HG02885 (cell line): Measurements from ENCODE around the gene ARHGAP22.
"Not testable (repeated sequence)": the region's sequence is repeated elsewhere in the genome, so short reads cannot be mapped to it uniquely, and the experiment has no call there.

Experiments used
- ATAC-seq: cut with Tn5 transposase; IDR thresholded peaks from one replicate; pipeline ENCODE4 v1.9.1; 2021; ENCODE audit warnings: mild to moderate bottlenecking; ENCODE audit not compliant: unreplicated experiment, poor library complexity

ARHGAP22 gene

DNA sequence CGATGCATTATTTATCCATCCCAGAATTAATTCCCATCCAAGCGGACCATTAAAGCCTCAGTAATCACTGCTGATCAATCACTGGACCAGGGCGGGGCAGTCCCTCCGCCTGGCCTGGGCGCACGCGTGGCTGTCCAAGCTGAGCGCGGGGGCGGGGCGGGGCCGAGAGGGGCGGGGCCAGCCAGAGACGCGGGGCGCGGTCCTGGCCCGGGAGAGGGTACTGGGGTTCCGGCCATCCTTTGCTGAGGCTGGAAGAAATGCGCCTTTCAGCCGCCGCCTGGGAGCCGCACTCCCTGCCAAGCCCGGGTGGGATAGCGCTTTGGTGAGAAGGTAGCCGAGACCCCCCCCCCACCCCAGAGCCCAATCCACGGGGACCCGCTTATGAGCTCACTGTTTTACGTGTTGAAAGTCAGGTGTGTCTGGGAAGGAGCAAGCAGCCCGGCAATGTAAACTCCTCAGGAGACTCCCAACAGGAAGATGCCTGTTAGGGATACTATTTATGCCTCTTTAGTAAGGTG is at the start of gene ARHGAP22:
ARHGAP22 (minus strand) TSS at position 83 of the 518 bp plus-strand sequence. CDS start 277 bp downstream, outside the sequence.
- no peak for ATAC-seq

DNA sequence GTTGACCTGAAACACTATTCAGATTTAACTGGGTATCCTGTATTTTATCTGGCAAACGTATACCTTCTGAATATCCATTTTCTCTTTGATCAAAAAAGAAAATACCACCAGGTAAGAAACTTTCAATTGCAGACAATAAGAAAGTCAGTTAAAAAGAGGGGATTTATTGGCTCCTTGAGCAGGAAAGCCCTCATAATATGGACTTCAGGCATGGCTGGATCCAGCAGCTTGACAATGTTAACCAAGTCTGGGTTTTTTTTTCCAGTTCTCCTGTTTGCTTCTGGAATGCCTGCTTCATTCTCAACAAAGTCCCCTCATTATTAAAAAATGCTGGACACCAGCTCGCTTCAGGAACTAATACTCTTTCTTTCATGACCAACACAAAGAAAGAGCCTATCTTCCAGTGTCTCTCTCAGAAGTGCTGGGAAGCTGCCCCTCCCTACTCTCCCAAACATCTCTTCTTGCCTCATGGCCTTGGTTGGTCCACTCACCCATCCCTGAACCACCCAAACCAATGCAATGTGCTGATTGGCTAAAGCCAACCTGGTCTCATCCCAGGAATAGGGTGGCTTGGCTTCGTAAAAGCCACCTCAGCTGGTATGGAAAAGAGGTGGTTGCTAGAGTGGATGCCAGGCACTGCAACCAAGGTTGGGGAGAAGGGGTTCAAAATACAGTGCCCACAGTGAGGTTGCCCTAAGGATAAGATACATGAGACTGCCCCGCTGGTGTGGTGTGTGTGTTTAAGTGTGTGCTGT is 49.2 kb upstream of the ARHGAP22 start:
- no peak for ATAC-seq

DNA sequence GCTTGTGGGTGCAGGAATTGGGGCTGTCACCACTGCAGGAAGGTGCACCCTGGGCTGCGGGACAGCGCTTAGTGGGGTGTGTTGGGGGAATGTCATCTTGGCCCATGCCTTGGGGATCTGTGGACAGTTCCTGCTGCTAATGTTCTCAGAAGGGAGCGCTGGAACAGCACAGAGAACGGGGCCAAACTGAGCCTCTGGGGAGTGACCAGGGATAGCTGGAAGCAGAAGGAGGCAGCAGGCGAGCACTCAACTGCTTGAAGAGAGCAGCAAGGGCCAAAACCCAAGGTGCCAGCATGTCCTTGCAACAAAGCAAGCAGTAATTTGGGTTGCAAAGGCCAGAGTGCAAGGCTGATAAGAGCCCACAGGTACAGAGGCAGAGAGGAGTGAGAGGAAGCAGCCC is 48.5 kb upstream of the ARHGAP22 start:
- ATAC-seq = no peak

GRCh38 chr10:48652344-48652743 is 47.5 kb upstream of the ARHGAP22 start:
- ATAC-seq = no peak

DNA sequence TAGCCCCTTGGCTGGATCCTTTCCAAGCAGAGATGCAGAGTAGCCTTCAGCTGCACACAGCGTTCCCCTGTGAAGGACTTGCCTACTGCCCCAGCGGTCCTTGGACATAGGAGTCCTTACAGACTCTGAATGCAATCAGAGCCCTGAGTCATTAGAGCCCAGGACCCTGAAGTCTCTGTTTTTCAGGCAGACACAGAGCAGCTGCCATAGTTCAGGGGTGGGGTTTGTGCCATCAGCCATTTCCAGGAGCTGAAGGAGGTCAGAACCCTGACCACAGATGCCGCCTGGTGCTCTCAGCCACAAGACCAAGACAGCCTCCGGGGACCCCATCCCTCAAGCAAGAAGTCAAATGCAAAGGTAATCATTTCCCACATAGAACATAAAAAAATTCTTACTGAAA is 47.0 kb upstream of the ARHGAP22 start:
- no peak for ATAC-seq

DNA sequence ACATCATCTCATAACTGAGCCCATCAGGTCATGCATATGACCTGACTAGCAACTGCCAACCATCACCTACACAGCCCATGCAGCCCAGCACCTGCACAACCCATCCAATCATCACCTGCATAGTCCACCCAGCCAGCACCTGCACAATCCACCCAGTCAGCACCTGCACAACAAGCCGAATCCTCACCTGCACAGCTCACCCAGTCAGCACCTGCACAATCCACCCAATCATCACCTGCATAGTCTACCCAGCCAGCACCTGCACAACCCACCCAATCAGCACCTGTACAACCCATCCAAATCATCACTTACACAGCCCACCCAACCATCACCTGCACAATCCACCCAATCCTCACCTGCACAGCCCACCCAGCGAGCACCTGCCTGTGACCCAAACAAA is 46.4 kb upstream of the ARHGAP22 start:
- no peak for ATAC-seq

DNA sequence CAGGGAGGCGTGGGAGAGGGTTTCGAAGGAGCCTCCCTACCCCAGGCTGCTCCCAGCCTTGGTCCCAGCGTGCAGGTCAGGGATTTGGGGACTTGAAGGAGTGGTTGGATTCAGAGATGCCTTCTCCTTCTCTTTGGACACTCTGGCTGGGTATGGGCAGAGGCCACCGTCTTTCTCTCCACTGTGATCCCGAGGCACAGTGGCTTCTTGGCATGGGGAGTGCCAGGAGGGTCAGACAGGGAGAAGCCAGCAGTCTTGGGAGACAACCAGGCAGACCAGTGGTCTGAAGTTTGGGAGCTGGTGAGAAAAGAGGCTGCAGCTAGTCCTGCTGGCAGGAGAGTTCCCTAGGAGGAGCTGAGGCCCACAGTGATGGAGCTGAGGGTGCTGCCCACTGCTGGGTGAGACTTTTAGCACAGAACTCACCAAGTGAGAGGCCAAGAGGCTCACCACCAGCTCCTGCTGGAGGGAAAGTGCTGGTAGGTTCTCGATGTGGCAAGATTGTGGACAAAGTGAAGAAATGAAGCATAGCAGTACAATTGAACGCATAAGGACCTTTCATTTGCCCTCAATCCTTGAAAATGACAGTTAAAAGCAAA is 44.6 kb upstream of the ARHGAP22 start:
- no peak for ATAC-seq

GRCh38 chr10:48648172-48648942 is 43.5 kb upstream of the ARHGAP22 start:
- ATAC-seq = no peak

DNA sequence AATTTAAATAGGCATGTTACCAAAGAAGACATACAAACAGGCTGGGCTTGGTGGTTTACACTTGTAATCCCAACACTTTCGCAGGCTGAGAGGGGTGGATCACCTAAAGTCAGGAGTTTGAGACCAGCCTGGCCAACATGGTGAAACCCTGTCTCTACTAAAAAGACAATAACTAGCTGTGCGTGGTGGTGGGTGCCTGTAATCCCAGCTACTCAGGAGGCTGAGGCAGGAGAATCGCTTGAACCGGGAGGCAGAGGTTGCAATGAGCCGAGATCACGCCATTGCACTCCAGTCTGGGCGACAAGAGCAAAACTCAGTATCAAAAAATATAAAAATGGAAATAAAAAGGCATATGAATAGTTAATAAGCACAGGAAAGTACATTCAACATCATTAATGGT is 42.2 kb upstream of the ARHGAP22 start:
- not testable (repeated sequence) for ATAC-seq

DNA sequence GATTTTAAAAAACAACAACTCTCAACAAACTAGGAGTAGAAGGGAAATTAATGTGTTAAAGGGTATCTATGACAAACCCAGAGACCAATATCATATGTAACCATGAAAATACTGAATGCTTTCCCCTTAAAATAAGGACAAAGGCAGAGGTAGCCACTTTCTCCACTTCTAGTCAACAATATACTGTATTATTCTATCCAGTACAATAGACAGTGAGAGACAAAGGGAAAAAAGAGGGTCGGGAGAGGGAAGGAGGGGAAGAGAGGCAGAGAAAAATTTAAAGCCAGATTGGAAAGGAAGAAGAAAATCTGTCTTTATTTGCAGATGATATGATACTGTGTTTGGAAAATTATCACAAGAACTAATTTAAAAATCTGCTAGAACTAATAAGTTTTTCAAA is 40.7 kb upstream of the ARHGAP22 start:
- no peak for ATAC-seq

DNA sequence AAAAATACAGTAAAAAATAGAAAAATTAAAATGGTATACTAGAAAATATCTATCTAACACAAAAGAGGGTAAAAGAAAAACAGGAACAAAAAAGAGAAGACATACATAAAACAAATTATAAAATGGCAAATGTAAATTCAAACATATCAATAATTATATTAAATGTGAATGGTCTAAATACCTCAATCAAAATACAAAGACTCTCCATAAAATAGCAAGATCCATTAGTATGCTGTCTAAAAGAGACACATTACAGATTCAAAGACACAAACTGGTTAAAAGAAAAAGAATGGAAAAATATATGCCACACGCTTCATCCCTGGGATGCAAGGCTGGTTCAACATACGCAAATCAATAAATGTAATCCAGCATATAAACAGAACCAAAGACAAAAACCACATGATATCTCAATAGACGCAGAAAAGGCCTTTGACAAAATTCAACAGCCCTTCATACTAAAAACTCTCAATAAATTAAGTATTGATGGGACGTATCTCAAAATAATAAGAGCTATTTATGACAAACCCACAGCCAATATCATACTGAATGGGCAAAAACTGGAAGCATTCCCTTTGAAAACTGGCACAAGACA is 36.3 kb upstream of the ARHGAP22 start:
- not testable (repeated sequence) for ATAC-seq

GRCh38 chr10:48640326-48640725 is 35.5 kb upstream of the ARHGAP22 start:
- no peak for ATAC-seq

DNA sequence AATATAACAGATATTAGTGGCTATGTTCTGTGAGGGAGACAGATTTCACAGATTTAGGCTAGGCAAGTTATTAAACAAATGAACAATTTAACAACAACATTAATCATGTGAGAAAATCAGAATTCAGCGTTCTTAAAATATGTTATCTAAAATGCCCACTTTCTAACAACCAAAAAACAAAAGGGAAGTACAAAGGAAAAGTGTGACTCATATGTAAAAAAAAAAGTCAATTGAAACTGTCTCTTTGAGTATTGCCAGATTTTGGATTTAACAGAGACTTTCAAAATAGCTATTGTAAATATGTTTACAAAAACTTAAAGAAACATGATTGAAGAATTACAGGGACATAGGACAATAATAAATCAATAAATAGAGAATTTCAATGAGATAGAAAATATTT is 34.8 kb upstream of the ARHGAP22 start:
- no peak for ATAC-seq

DNA sequence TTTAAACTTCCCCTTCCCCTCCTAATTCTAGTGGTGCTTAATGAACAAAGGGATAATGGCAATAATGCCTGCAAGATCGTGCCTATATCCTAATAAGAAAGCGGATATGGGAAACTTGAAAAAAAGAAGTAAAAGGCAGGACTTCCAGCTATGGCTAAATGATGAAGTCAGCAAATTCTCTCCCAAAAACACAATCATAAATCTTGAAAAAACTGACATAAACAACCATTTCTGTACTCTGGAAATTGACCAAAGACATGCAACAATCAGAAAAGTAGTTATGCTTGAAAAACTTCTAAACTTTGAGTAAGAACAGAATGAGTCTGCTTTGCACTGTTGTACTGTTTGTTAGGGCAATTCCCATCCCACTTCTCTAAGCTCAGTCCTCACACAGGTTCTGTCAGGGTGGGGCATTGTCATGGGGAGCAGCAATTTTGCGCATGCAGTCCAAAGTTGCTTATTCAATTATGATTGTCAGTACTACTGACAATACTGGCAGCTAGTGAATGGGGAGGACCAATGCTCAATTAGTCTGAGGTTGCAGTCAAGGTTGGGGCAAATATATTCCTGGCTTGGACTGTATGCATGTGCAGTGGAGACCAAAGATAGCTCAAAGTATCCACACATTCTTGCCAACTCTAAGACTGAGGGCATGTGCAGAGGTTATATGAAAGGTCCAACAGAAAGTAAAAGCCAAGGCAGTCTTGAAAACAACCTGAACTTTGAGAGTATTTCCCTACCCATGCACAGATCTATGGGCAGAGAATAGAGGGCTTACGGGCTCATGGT is 34.1 kb upstream of the ARHGAP22 start:
- no peak for ATAC-seq

DNA sequence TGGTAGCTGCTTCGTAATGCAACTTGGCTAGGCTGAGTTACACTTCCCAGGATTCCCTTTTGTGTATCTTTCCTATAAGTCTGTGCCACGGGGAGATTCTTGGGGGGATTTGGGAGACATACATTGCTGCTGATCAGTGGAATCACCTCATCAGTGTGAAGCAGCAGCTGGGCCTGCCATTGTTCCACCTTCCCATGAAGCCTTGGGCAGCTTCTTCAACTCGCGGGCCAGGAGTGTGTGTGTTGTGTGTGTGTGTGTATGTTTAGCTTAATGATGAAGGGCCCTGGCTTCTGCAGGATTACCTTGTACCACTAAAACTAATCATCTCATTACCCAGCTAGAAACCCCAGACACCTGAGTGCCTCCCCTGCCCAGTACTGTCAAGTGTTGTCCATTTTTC is 33.3 kb upstream of the ARHGAP22 start:
- no peak for ATAC-seq

DNA sequence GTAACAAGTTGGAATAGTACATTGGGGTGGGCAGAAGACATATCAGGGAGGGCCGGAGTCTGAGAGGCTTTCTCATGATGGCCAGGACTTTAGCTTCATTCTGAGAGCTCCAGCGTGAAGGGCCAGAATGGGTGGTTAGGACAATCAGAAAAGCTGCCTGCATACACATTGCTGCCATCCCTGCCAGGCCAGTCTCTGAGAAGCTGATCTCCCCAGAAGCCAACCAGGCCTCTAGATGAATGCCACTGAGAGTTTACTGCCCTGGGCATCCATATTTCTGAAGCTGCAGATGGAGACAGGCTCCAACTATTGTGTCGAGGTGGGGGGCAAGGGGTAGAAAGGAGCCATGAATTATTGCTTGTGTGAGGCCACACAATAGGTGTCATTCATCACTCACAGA is 32.0 kb upstream of the ARHGAP22 start:
- ATAC-seq = no peak

DNA sequence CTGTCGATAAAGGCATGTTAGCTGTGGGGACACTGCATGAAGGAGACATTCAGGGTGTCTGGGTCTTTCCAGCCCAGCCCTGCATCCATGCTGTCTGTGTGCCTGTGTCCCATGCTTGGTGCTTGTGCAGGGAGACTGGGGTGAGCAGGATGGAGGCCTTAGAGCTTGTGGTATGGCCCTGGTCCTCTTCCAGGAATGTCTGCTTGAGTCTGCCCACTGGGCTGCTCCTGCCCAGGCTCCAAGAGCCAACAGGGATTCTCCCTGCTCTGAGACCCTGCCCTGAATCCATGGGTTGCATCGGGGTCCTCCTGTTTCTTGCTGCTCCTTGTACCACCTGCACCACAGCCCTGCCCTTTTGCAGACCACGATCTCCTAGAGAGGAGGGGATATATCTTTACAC is 31.4 kb upstream of the ARHGAP22 start:
- no peak for ATAC-seq

DNA sequence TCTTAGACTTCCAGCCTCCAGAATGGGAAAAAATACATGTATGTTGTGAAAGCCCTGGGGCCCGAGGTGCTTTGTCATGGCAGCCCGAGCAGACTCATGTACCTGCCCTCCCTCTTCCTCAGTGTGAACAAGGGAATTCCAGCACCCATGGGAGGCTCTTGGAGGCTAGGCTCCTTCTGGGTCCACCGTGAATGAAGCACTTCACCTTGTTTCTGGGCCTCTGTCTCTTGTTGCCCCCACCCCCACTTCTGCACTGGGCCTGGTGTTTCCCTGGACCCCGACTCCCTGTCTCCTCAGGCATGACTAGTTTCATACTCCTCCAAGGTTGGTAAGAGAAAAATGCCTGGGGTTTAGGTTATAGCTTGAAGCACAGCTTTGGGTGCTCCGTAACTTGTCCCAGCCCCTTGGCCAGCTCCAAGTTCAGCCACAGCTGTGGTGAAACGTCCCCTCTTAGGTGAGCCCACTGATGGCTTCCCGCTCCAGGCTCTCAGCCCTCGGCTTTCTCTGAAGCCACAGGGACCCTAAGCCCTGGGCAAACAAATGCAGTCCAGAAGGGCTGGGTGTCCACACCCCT is 30.2 kb upstream of the ARHGAP22 start:
- no peak for ATAC-seq

- ATAC-seq = peak; percentile 85
These were observed 29.5 kb upstream of the ARHGAP22 start for GRCh38 chr10:48634198-48634983.
